HepG2 (cell line): Measurements from ENCODE around the gene ATP8B2. TPM values are rescaled to one million over a fixed set of nuclear protein-coding genes. Genes with fewer than 3 reads are reported as not detected.
"Not testable (repeated sequence)": the region's sequence is repeated elsewhere in the genome, so short reads cannot be mapped to it uniquely, and the experiment has no call there.

ENCODE experiments used
- ATAC-seq: fragments of 200-7000 bp; cut with Tn5 transposase; 3 replicates; pipeline ENCODE4 v1.9.1; 2020; ENCODE audit warnings: mild to moderate bottlenecking, moderate library complexity
- BruUV-seq: library from RNA; stranded (reverse); fragments of 400-500 nt; replicated peaks from 2 replicates; lab custom pipeline; 2021; lab: Mats Ljungman, UMichigan
- CTCF ChIA-PET: fragments of 300-600 bp; formaldehyde crosslinking; extraction: SDS; loops from one replicate; lab custom pipeline; 2021; ENCODE audit warnings: low total read pairs, inconsistent platforms, low intra/inter-chr PET ratio; lab: Yijun Ruan, JAX
- POLR2A ChIA-PET: fragments of 350-600 bp; sonication (Branson Sonifier 250); formaldehyde crosslinking; loops from one replicate; lab custom pipeline; 2020; ENCODE audit warnings: antibody characterized with exemption, inconsistent platforms; lab: Yijun Ruan, JAX
- DNase-seq: peaks from one replicate; pipeline ENCODE4 v3.0.0-alpha.2; 2015; ENCODE audit warnings: low spot score
- FAIRE-seq: peaks from 3 replicates; lab custom pipeline; 2011; peaks lifted over from hg19 to GRCh38; lab: Jason Lieb, UNC
- H2AFZ ChIP-seq: one replicate; pipeline ENCODE4 v1.6.1; 2011; ENCODE audit warnings: low read length, inconsistent platforms
- H3K27ac ChIP-seq: fragments of 300-600 bp; 3 replicates; pipeline ENCODE4 v1.8.0; 2011; ENCODE audit warnings: mixed run types, mild to moderate bottlenecking, mixed read lengths, low read length, inconsistent platforms; ENCODE audit not compliant: insufficient read depth; ENCODE audit errors: extremely low read length
- H3K27me3 ChIP-seq, 2 experiments: fragments of 200-600 bp in 1 of 2; 2 replicates in 1 of 2; 3 replicates in 1 of 2; pipeline versions ENCODE4 v1.6.0 to v1.8.0; 2011; ENCODE audit warnings: low read length in 2 of 2, mild to moderate bottlenecking in 2 of 2, moderate library complexity in 2 of 2, inconsistent platforms in 1 of 2; ENCODE audit not compliant: insufficient read depth in 2 of 2, control insufficient read depth in 1 of 2
- H3K36me3 ChIP-seq, 2 experiments: fragments of 200-600 bp in 1 of 2; replicated peaks in 1 of 2; 2 replicates in 1 of 2; 3 replicates in 1 of 2; pipeline versions ENCODE4 v1.5.1 to v1.8.0; 2011; ENCODE audit warnings: low read length in 2 of 2, inconsistent platforms in 1 of 2; ENCODE audit not compliant: insufficient read depth in 2 of 2, control insufficient read depth in 1 of 2
- H3K4me1 ChIP-seq: 2 replicates; pipeline ENCODE4 v1.5.1; 2012; ENCODE audit warnings: low read length, inconsistent platforms; ENCODE audit not compliant: insufficient read depth
- H3K4me2 ChIP-seq: 2 replicates; pipeline ENCODE4 v1.6.0; 2011; ENCODE audit warnings: low read depth, low read length, inconsistent platforms
- H3K4me3 ChIP-seq, 3 experiments: fragments of 200-600 bp in 1 of 3; sonication (generic), shearing (Covaris generic) in 1 of 3; replicated peaks in 1 of 3; 2 replicates each; pipeline ENCODE4 v1.5.1; 2011 to 2016; ENCODE audit warnings: low read length in 3 of 3, inconsistent platforms in 2 of 3, low read depth in 2 of 3, mild to moderate bottlenecking in 2 of 3, control low read depth in 1 of 3, mixed read lengths in 1 of 3; ENCODE audit not compliant: insufficient read depth in 1 of 3
- H3K79me2 ChIP-seq: one replicate; pipeline ENCODE4 v1.6.1; 2011; ENCODE audit warnings: low read length, inconsistent platforms; ENCODE audit not compliant: insufficient read depth
- H3K9ac ChIP-seq: 2 replicates; pipeline ENCODE4 v1.6.0; 2011; ENCODE audit warnings: mild to moderate bottlenecking, low read depth, low read length, inconsistent platforms; ENCODE audit not compliant: insufficient read depth
- H3K9me3 ChIP-seq: 2 replicates; pipeline ENCODE4 v1.5.1; 2012; ENCODE audit warnings: mild to moderate bottlenecking, low read length
- H4K20me1 ChIP-seq: 2 replicates; pipeline ENCODE4 v1.6.0; 2011; ENCODE audit warnings: inconsistent platforms, mild to moderate bottlenecking, low read length, moderate library complexity; ENCODE audit not compliant: insufficient read depth
- MTERF4 ChIP-seq: sonication (generic); formaldehyde crosslinking; IDR thresholded peaks from 2 replicates; pipeline ENCODE4 v1.8.0; 2023; ENCODE audit warnings: mild to moderate bottlenecking, missing genetic modification reagents
- ZNF672 ChIP-seq: sonication (generic); formaldehyde crosslinking; IDR thresholded peaks from 2 replicates; pipeline ENCODE4 v1.8.1; 2022; ENCODE audit warnings: missing genetic modification reagents
- WGBS: methylation state at CpG from one replicate; pipeline ENCODE4 v1.1.6; 2017; ENCODE audit warnings: low lambda C conversion rate; 5-methylcytosine and 5-hydroxymethylcytosine counted together
- in situ Hi-C: cut with HindIII; loops from 2 replicates; pipeline ENCODE4 v1.10.0; 2017; ENCODE audit warnings: low pct_unique_long_range_greater_than_20kb; ENCODE audit not compliant: extremely low pct_ligation_motif_present
- intact Hi-C: fragments of 100-400 bp; cut with micrococcal nuclease; formaldehyde crosslinking; loops from one replicate; pipeline ENCODE4 v1.10.0; 2022; ENCODE audit not compliant: unreplicated experiment
- polyA plus RNA-seq, 8 experiments: library from polyadenylated mRNA; depleted of rRNA in 3 of 8; stranded (reverse) in 7 of 8; unstranded in 1 of 8; fragments of >200 nt; fragmentation: Illumina TruSeq in 4 of 8; extraction: Trizol in 4 of 8; gene quantifications; 2 replicates each; pipeline versions ENCODE4 v1.2.1 to v1.2.3, GENCODE V29; 2011 to 2016; ENCODE audit warnings: low read depth in 4 of 8, missing spikeins in 1 of 8, mixed read lengths in 1 of 8; ENCODE audit not compliant: insufficient read depth in 1 of 8
- total RNA-seq, 5 experiments: library from RNA; depleted of rRNA; stranded (reverse); fragments of >200 nt; fragmentation: Illumina TruSeq; extraction: Trizol; gene quantifications; 2 replicates each; pipeline ENCODE4 v1.2.3, GENCODE V29; 2016; ENCODE audit warnings: low read depth in 1 of 5

The ATP8B2 gene
- total and polyA plus RNA-seq, 2 of the 13 experiments (the other 11 are each of a cell fraction or from before 2014, with no cell fraction given) = 20.4 to 39.3 TPM

- in situ Hi-C loops, H3K79me2 ChIP-seq, BruUV-seq, H3K4me3 ChIP-seq, H3K36me3 ChIP-seq, H2AFZ ChIP-seq, H3K9ac ChIP-seq, H3K4me2 ChIP-seq, H4K20me1 ChIP-seq, POLR2A ChIA-PET, H3K27ac ChIP-seq, ATAC-seq, intact Hi-C loops, CTCF ChIA-PET, H3K27me3 ChIP-seq, DNase-seq, H3K9me3 ChIP-seq, FAIRE-seq: not testable (repeated sequence)
- peaks cover 23% of the 10 kb centered on the region for H3K4me1 ChIP-seq
Measured at GRCh38 chr1:154321609-154321934, 3.8 kb upstream of the ATP8B2 start.

GRCh38 chr1:154323493-154323892 is 1.8 kb upstream of the ATP8B2 start:
- H3K79me2 ChIP-seq = peaks cover 9% of the 10 kb centered on the region
- in situ Hi-C loops = no loop called here
- FAIRE-seq (no peak), DNase-seq (no peak), ATAC-seq (no peak)
- no peak overlapping the region for H3K9ac ChIP-seq
- H4K20me1 ChIP-seq = no peaks in the 10 kb centered on the region
- WGBS = 42% methylated on average over 2 of the region's 7 CpGs
- H3K9me3 ChIP-seq = no peaks in the 10 kb centered on the region
- intact Hi-C loops = no loop called here
- TF ChIP-seq ZNF672 (no peak), MTERF4 (CRISPR knock-in tag) (no peak)
- CTCF ChIA-PET = interaction anchor here (1.8 to 4.4 kb wide), 2 partner anchors 13 to 22 kb away, joined by 8 to 100 read pairs; no protein-coding TSS in a partner anchor
- H3K4me2 ChIP-seq = no peak overlapping the region
- H3K27ac ChIP-seq = no peak overlapping the region
- BruUV-seq = no TSS peak
- H2AFZ ChIP-seq = no peak overlapping the region
- H3K36me3 ChIP-seq = no peaks in the 10 kb centered on the region
- POLR2A ChIA-PET = no interaction called here
- H3K27me3 ChIP-seq = peaks cover 7 to 9% of the 10 kb centered on the region in 2 experiments; a peak in 3 of 5 replicates
- H3K4me3 ChIP-seq = no peak overlapping the region
- peaks cover 29% of the 10 kb centered on the region for H3K4me1 ChIP-seq
